Hypothalamus (tissue), 51 donors: Measurements from ENCODE around the gene MINDY4.

Experiments used
- DNase-seq, 51 donors: peaks; one replicate each; lab custom pipeline; 2025; lab: John Stamatoyannopoulos, UW

Gene MINDY4

GRCh38 chr7:30923009-30923773, 152.0 kb downstream of the MINDY4 start:
- DNase-seq = no peak

- no peak for DNase-seq
Observed at GRCh38 chr7:30923774-30924413, 152.7 kb downstream of the MINDY4 start.

GRCh38 chr7:30924624-30925023, 153.4 kb downstream of the MINDY4 start:
- no peak for DNase-seq

- no peak for DNase-seq
Observed at GRCh38 chr7:30925117-30925516, 153.9 kb downstream of the MINDY4 start.

GRCh38 chr7:30925913-30926312, 154.7 kb downstream of the MINDY4 start:
- no peak for DNase-seq

GRCh38 chr7:30926313-30926712, 155.1 kb downstream of the MINDY4 start:
- DNase-seq = no peak

GRCh38 chr7:30927040-30927439, 155.8 kb downstream of the MINDY4 start:
- DNase-seq = no peak

- no peak for DNase-seq
Observed at GRCh38 chr7:30927559-30927958, 156.3 kb downstream of the MINDY4 start.

- DNase-seq = no peak
Observed at GRCh38 chr7:30928254-30928872, 157.1 kb downstream of the MINDY4 start.

GRCh38 chr7:30929686-30930085, 158.5 kb downstream of the MINDY4 start:
- no peak for DNase-seq

- no peak for DNase-seq
Observed at GRCh38 chr7:30930621-30931020, 159.4 kb downstream of the MINDY4 start.

- DNase-seq = no peak
Observed at GRCh38 chr7:30931161-30931928, 160.1 kb downstream of the MINDY4 start.

- DNase-seq = no peak
Observed at GRCh38 chr7:30931929-30932540, 160.8 kb downstream of the MINDY4 start.

GRCh38 chr7:30932562-30932961, 161.3 kb downstream of the MINDY4 start:
- no peak for DNase-seq

- no peak for DNase-seq
Observed at GRCh38 chr7:30933124-30933974, 162.1 kb downstream of the MINDY4 start.

- no peak for DNase-seq
Observed at GRCh38 chr7:30934225-30934624, 163.0 kb downstream of the MINDY4 start.

GRCh38 chr7:30934732-30935568, 163.7 kb downstream of the MINDY4 start:
- no peak for DNase-seq

- DNase-seq = no peak
Observed at GRCh38 chr7:30935569-30935877, 164.3 kb downstream of the MINDY4 start.

GRCh38 chr7:30936650-30937245, 165.5 kb downstream of the MINDY4 start:
- DNase-seq = no peak
